ENCODE measurements around the gene UAP1. TPM values are rescaled to one million over a fixed set of nuclear protein-coding genes. Genes with fewer than 3 reads are reported as not detected.

Gene UAP1
- total RNA-seq, 2 experiments from 2014 or later, result 44.5 to 45.8 TPM

GRCh38 chr1:162530988-162531319 lies 30.6 kb upstream of the UAP1 start:
- H3K4me3 Mint-ChIP-seq, result no peak overlapping the region
- Histone ChIP-seq H3K4me3 (ENCODE audit: low read length) (no peak overlapping the region), H3K4me1 (ENCODE audit: insufficient read depth, low read length) (no peaks in the 10 kb centered on the region), H3K27ac (ENCODE audit: low read depth in 1 of 2, low read length in 2 of 2) (no peak overlapping the region), H3K9me3 (ENCODE audit: control insufficient read depth in 1 of 2, insufficient read depth in 1 of 2, low read length in 2 of 2) (no peaks in the 10 kb centered on the region), H3K27me3 (ENCODE audit: control insufficient read depth in 1 of 2, insufficient read depth in 2 of 2, low read length in 2 of 2) (no peaks in the 10 kb centered on the region), H3K36me3 (ENCODE audit: insufficient read depth, low read length) (peaks cover 13% of the 10 kb centered on the region)
- ATAC-seq (ENCODE audit: poor library complexity), result no peak
- no peak for DNase-seq
- H3K27me3 Mint-ChIP-seq, result no peaks in the 10 kb centered on the region
- H3K27ac Mint-ChIP-seq, result no peak overlapping the region
- TF ChIP-seq, protein P1, sequence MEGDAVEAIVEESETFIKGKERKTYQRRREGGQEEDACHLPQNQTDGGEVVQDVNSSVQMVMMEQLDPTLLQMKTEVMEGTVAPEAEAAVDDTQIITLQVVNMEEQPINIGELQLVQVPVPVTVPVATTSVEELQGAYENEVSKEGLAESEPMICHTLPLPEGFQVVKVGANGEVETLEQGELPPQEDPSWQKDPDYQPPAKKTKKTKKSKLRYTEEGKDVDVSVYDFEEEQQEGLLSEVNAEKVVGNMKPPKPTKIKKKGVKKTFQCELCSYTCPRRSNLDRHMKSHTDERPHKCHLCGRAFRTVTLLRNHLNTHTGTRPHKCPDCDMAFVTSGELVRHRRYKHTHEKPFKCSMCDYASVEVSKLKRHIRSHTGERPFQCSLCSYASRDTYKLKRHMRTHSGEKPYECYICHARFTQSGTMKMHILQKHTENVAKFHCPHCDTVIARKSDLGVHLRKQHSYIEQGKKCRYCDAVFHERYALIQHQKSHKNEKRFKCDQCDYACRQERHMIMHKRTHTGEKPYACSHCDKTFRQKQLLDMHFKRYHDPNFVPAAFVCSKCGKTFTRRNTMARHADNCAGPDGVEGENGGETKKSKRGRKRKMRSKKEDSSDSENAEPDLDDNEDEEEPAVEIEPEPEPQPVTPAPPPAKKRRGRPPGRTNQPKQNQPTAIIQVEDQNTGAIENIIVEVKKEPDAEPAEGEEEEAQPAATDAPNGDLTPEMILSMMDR (IDR thresholded peaks at IDR 0.05), result no peak
- no peaks in the 10 kb centered on the region for H3K4me1 Mint-ChIP-seq (ENCODE audit: low read depth)
- H3K9me3 Mint-ChIP-seq, result peaks cover 2% of the 10 kb centered on the region
- H3K36me3 Mint-ChIP-seq (ENCODE audit: low read depth), result peaks cover 40% of the 10 kb centered on the region
- ChIA-PET CTCF (no interaction called here), POLR2A (no interaction called here)
- intact Hi-C loops (cut with DNase I, micrococcal nuclease), result no loop called here

DNA sequence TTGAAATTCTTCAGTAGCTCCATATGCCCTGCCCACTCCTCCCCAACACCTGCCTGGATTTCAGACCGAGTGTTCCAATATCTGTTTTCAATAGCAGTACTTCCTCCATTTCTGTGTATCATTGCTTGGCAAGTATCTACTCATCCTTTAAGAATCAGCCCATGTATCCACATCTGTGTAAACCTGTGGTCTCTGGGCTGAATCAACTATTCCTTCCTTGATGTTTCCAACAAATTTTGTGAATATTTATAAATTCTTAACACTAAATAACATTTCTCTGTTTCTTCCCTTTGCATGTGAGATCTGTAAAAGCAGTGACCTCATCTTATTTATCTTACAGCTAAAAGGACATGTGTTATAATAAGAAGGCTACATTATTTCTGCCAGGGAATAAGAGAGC lies 26.0 kb upstream of the UAP1 start:
- peaks cover 2% of the 10 kb centered on the region for H3K9me3 Mint-ChIP-seq
- intact Hi-C loops (cut with DNase I, micrococcal nuclease), result no loop called here

GRCh38 chr1:162536511-162536910 lies 25.0 kb upstream of the UAP1 start:
- TF ChIP-seq, protein P1 (IDR thresholded peaks at IDR 0.05), result no peak
- H3K36me3 ChIP-seq (ENCODE audit: insufficient read depth, low read length), result no peaks in the 10 kb centered on the region
- no peak overlapping the region for H3K4me3 ChIP-seq (ENCODE audit: low read length)
- DNase-seq (no peak), ATAC-seq (ENCODE audit: poor library complexity) (no peak)
- no peak overlapping the region for H3K27ac ChIP-seq (ENCODE audit: low read depth in 1 of 2, low read length in 2 of 2)
- H3K27me3 ChIP-seq (ENCODE audit: control insufficient read depth in 1 of 2, insufficient read depth in 2 of 2, low read length in 2 of 2), result no peaks in the 10 kb centered on the region
- Mint-ChIP-seq H3K27ac (no peak overlapping the region), H3K27me3 (no peaks in the 10 kb centered on the region), H3K36me3 (ENCODE audit: low read depth) (no peaks in the 10 kb centered on the region), H3K4me1 (ENCODE audit: low read depth) (no peaks in the 10 kb centered on the region), H3K4me3 (no peak overlapping the region), H3K9me3 (peaks cover 2% of the 10 kb centered on the region)
- CTCF ChIA-PET, result no interaction called here
- intact Hi-C loops (cut with DNase I, micrococcal nuclease), result no loop called here
- peaks cover 0 to 5% of the 10 kb centered on the region in 2 experiments for H3K9me3 ChIP-seq (ENCODE audit: control insufficient read depth in 1 of 2, insufficient read depth in 1 of 2, low read length in 2 of 2)
- POLR2A ChIA-PET, result no interaction called here
- no peaks in the 10 kb centered on the region for H3K4me1 ChIP-seq (ENCODE audit: insufficient read depth, low read length)

More for the DNA sequence above, 26.0 kb upstream of the UAP1 start:
- no peak overlapping the region for H3K4me3 Mint-ChIP-seq
- DNase-seq (no peak), ATAC-seq (ENCODE audit: poor library complexity) (no peak)
- ChIA-PET POLR2A (no interaction called here), CTCF (no interaction called here)
- no peaks in the 10 kb centered on the region for H3K4me1 Mint-ChIP-seq (ENCODE audit: low read depth)
- Histone ChIP-seq H3K9me3 (ENCODE audit: control insufficient read depth in 1 of 2, insufficient read depth in 1 of 2, low read length in 2 of 2) (peaks cover 0 to 4% of the 10 kb centered on the region in 2 experiments), H3K27me3 (ENCODE audit: control insufficient read depth in 1 of 2, insufficient read depth in 2 of 2, low read length in 2 of 2) (no peaks in the 10 kb centered on the region), H3K4me1 (ENCODE audit: insufficient read depth, low read length) (no peaks in the 10 kb centered on the region), H3K36me3 (ENCODE audit: insufficient read depth, low read length) (no peaks in the 10 kb centered on the region), H3K4me3 (ENCODE audit: low read length) (no peak overlapping the region), H3K27ac (ENCODE audit: low read depth in 1 of 2, low read length in 2 of 2) (no peak overlapping the region)
- no peak overlapping the region for H3K27ac Mint-ChIP-seq
- TF ChIP-seq, protein P1 (IDR thresholded peaks at IDR 0.05), result no peak
- peaks cover 7% of the 10 kb centered on the region for H3K36me3 Mint-ChIP-seq (ENCODE audit: low read depth)
- no peaks in the 10 kb centered on the region for H3K27me3 Mint-ChIP-seq
